GM10266 (cell line): Measurements from ENCODE around the gene FRMPD4.

Source experiments
- DNase-seq: peaks from one replicate; pipeline ENCODE4 v3.0.0; 2012; ENCODE audit errors: extremely low spot score
- CTCF ChIP-seq: IDR thresholded peaks from 2 replicates; pipeline ENCODE4 v1.5.1; 2012; ENCODE audit warnings: mild to moderate bottlenecking, low read depth; ENCODE audit not compliant: control insufficient read depth, insufficient read depth; ENCODE audit errors: missing control alignments

FRMPD4 gene

GRCh38 chrX:12236156-12236555 is 97.9 kb downstream of the FRMPD4 start:
- no peak for DNase-seq
- TF ChIP-seq CTCF: no peak

- TF ChIP-seq CTCF: no peak
- DNase-seq: no peak
Observed at GRCh38 chrX:12237131-12237530, 98.9 kb downstream of the FRMPD4 start.

- no peak for TF ChIP-seq CTCF
- DNase-seq: no peak
Observed at GRCh38 chrX:12237771-12238170, 99.5 kb downstream of the FRMPD4 start.

- TF ChIP-seq CTCF: no peak
- DNase-seq: no peak
Observed at GRCh38 chrX:12239356-12240082, 101.2 kb downstream of the FRMPD4 start.

- no peak for DNase-seq
- no peak for TF ChIP-seq CTCF
Observed at GRCh38 chrX:12240491-12240890, 102.2 kb downstream of the FRMPD4 start.

- no peak for TF ChIP-seq CTCF
- no peak for DNase-seq
Observed at GRCh38 chrX:12241026-12241425, 102.8 kb downstream of the FRMPD4 start.

GRCh38 chrX:12245650-12246645 is 107.7 kb downstream of the FRMPD4 start:
- TF ChIP-seq CTCF: no peak
- no peak for DNase-seq
